Gastrocnemius medialis (tissue), 4 donors: ENCODE results near the gene ZKSCAN8. TPM values are rescaled to one million over a fixed set of nuclear protein-coding genes. Genes with fewer than 3 reads are reported as not detected.

ENCODE experiments used
- ATAC-seq, 2 donors: fragments of 150-250 bp; one replicate each; pipeline ENCODE4 v1.9.1; 2016
- DNase-seq, 2 donors: peaks; one replicate each; pipeline ENCODE4 v3.0.0-alpha.2; 2019
- H3K27ac ChIP-seq, 4 donors: fragments of 200-600 bp; sonication (generic); 1 replicate in 1 of 4; 2 replicates in 3 of 4; pipeline ENCODE4 v1.5.1; 2016 to 2018; ENCODE audit warnings: mild to moderate bottlenecking in 2 of 4, moderate library complexity in 1 of 4
- H3K27me3 ChIP-seq, 3 donors: fragments of 200-600 bp; sonication (generic) in 2 of 3; 1 replicate in 1 of 3; 2 replicates in 2 of 3; pipeline versions ENCODE4 v1.5.1 to v1.6.0; 2016 to 2019; ENCODE audit warnings: mild to moderate bottlenecking in 1 of 3, moderate library complexity in 1 of 3
- H3K36me3 ChIP-seq, 2 donors: fragments of 200-600 bp; sonication (generic) in 1 of 2; one replicate each; pipeline ENCODE4 v1.5.1; 2017 to 2018
- H3K4me1 ChIP-seq, 2 donors: fragments of 200-600 bp; sonication (generic) in 1 of 2; one replicate each; pipeline ENCODE4 v1.5.1; 2016 to 2017; ENCODE audit warnings: mild to moderate bottlenecking in 2 of 2
- H3K4me3 ChIP-seq, 4 donors: fragments of 200-600 bp; sonication (generic) in 3 of 4; 1 replicate in 1 of 4; 2 replicates in 3 of 4; pipeline ENCODE4 v1.5.1; 2016 to 2019; ENCODE audit warnings: mild to moderate bottlenecking in 2 of 4
- H3K9me3 ChIP-seq, 3 donors: fragments of 200-600 bp; sonication (generic) in 2 of 3; 1 replicate in 1 of 3; 2 replicates in 2 of 3; pipeline ENCODE4 v1.5.1; 2016 to 2019
- CTCF ChIP-seq, 5 experiments: fragments of 450-650 bp in 3 of 5; fragments of 200-600 bp in 2 of 5; sonication (generic) in 2 of 5; IDR thresholded peaks in 4 of 5; conservative IDR thresholded peaks in 1 of 5; 1 replicate in 4 of 5; 2 replicates in 1 of 5; pipeline ENCODE4 v1.5.1; 2016 to 2019; ENCODE audit warnings: antibody characterized with exemption in 5 of 5, mild to moderate bottlenecking in 3 of 5, moderate library complexity in 3 of 5
- POLR2A ChIP-seq, 2 donors: fragments of 450-650 bp; IDR thresholded peaks; one replicate each; pipeline ENCODE4 v1.6.1; 2017; ENCODE audit warnings: antibody characterized with exemption in 2 of 2, mild to moderate bottlenecking in 2 of 2, moderate library complexity in 2 of 2
- in situ Hi-C, 4 donors: fragments of 200-750 bp; cut with MboI; loops; one replicate each; pipeline versions ENCODE4 v1.15.0 to v1.8.0; 2017; ENCODE audit warnings: low sequenced_read_pairs in 4 of 4
- intact Hi-C: fragments of 100-400 bp; cut with DNase I; formaldehyde crosslinking; loops from one replicate; pipeline ENCODE4 v1.15.1; 2023; ENCODE audit warnings: low total_unique reads
- total RNA-seq, 4 donors: library from RNA; depleted of rRNA; stranded (reverse); fragments of >200 nt; gene quantifications; one replicate each; pipeline versions ENCODE4 v1.1.0 to v1.2.3, GENCODE V29; 2016

Gene ZKSCAN8
- total RNA-seq, 4 donors from 2014 or later: 6.6 to 10.4 (median 8.9) TPM

DNA sequence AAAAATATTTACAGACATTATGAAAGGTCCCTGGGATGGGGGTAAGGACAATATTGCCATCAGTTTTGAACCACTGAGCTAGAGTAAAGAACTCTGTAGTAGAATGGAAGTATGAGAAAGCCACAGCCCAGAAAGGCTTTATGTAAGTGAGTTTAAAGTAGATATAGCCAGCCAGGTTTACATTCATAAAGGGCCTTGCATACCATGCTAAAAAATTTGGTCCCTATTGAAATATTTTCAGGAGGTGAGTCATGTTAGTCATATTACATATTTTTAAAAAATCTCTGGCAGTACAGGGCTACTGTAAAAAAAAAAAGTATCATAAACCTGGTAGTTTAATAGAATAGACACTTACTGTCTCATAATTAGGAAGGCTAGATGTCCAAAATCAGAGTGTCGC is 3.5 kb downstream of the ZKSCAN8 start:
- no peak overlapping the region for H3K27ac ChIP-seq
- H3K4me1 ChIP-seq: peaks cover 15 to 18% of the 10 kb centered on the region in 2 donors
- H3K9me3 ChIP-seq: no peaks in the 10 kb centered on the region
- ATAC-seq (no peak), DNase-seq (no peak)
- H3K4me3 ChIP-seq: no peak overlapping the region
- TF ChIP-seq POLR2A (IDR thresholded peaks at IDR 0.05): no peak
- TF ChIP-seq CTCF (IDR thresholded peaks at IDR 0.05 in 4 of 5, conservative IDR thresholded peaks at IDR 0.05 in 1 of 5): no peak
- intact Hi-C loops: no loop called here
- peaks cover 0 to 35% of the 10 kb centered on the region in 2 donors for H3K36me3 ChIP-seq
- in situ Hi-C loops: loop anchor here in 3 of 4 donors (10.0 to 25.0 kb wide), 2 partner anchors 70 to 117 kb away; partner anchors contain the start of genes NKAPL (in 1 of the 3), ZKSCAN4 (in 1 of the 3) and ZSCAN26 (in 1 of the 3)
- no peaks in the 10 kb centered on the region for H3K27me3 ChIP-seq

DNA sequence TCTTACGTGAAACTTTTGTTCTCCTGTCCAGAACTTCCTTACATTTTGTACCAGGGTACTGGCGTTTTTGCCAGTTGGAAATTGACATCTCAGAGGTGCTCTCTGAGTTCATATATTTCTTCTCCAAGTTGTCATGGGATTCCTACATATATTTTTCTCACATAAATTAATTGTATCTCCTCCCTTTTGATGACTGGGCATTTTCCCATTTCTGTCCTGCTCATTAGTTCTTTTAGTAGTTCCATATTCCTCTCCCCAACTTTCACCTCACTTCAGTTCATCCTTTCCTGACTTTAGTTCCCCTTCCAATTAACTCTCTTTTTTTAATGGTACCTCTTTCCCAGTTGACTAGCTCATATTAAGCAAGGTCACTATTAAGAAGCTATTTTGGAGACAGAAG is 10.8 kb downstream of the ZKSCAN8 start:
- no peaks in the 10 kb centered on the region for H3K27me3 ChIP-seq
- no peak for TF ChIP-seq CTCF (IDR thresholded peaks at IDR 0.05 in 4 of 5, conservative IDR thresholded peaks at IDR 0.05 in 1 of 5)
- TF ChIP-seq POLR2A (IDR thresholded peaks at IDR 0.05): no peak
- peaks cover 10 to 94% of the 10 kb centered on the region in 2 donors for H3K36me3 ChIP-seq
- DNase-seq: no peak
- H3K27ac ChIP-seq: no peak overlapping the region
- intact Hi-C loops (no loop called here), in situ Hi-C loops (no loop called here)
- no peaks in the 10 kb centered on the region for H3K9me3 ChIP-seq
- ATAC-seq: no peak
- H3K4me3 ChIP-seq: no peak overlapping the region
- H3K4me1 ChIP-seq: no peaks in the 10 kb centered on the region

DNA sequence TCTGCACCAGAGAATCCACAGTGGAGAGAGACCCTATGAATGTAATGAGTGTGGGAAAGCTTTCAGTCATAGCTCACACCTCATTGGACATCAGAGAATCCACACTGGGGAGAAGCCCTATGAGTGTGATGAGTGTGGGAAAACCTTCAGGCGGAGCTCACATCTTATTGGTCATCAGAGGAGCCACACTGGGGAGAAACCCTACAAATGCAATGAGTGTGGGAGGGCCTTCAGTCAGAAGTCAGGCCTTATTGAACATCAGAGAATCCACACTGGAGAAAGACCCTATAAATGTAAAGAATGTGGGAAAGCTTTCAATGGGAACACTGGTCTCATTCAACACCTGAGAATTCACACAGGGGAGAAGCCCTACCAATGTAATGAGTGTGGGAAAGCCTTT is 11.9 kb downstream of the ZKSCAN8 start:
- Histone ChIP-seq H3K36me3 (peaks cover 10 to 98% of the 10 kb centered on the region in 2 donors), H3K4me1 (no peaks in the 10 kb centered on the region), H3K27ac (no peak overlapping the region), H3K4me3 (no peak overlapping the region), H3K9me3 (no peaks in the 10 kb centered on the region), H3K27me3 (no peaks in the 10 kb centered on the region)
- TF ChIP-seq CTCF (IDR thresholded peaks at IDR 0.05 in 4 of 5, conservative IDR thresholded peaks at IDR 0.05 in 1 of 5): no peak
- no peak for TF ChIP-seq POLR2A (IDR thresholded peaks at IDR 0.05)
- intact Hi-C loops (no loop called here), in situ Hi-C loops (no loop called here)
- DNase-seq (no peak), ATAC-seq (no peak)

- no peaks in the 10 kb centered on the region for H3K9me3 ChIP-seq
- TF ChIP-seq CTCF (IDR thresholded peaks at IDR 0.05 in 4 of 5, conservative IDR thresholded peaks at IDR 0.05 in 1 of 5) (no peak), POLR2A (IDR thresholded peaks at IDR 0.05) (no peak)
- H3K27me3 ChIP-seq: no peaks in the 10 kb centered on the region
- no peak overlapping the region for H3K27ac ChIP-seq
- ATAC-seq: no peak
- H3K4me3 ChIP-seq: no peak overlapping the region
- DNase-seq: no peak
- in situ Hi-C loops: no loop called here
- H3K4me1 ChIP-seq: no peaks in the 10 kb centered on the region
- peaks cover 10 to 90% of the 10 kb centered on the region in 2 donors for H3K36me3 ChIP-seq
- intact Hi-C loops: no loop called here
Measured at GRCh38 chr6:28154357-28154756, 12.7 kb downstream of the ZKSCAN8 start.

DNA sequence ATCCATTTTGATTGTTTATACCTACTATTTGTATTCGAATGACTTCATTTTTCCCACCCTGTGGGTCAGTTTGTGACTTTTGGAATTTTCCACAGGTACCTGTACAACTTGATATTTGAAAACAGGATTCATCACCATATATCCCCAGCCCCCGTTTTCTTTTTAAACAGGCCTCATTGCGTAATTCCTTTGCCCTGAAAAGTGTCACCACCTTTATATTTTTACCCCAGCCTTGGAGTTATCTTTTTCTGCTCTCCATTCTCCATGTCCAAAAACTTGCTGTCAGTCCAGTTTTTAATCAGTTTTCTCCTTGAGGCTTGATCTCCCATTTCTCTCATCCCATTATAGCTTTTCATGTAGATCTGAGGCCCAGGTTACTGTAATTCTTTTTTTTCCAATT is 16.6 kb downstream of the ZKSCAN8 start:
- no peak for DNase-seq
- H3K4me1 ChIP-seq: peaks cover 0 to 8% of the 10 kb centered on the region in 2 donors
- intact Hi-C loops (no loop called here), in situ Hi-C loops (no loop called here)
- peaks cover 1 to 50% of the 10 kb centered on the region in 2 donors for H3K36me3 ChIP-seq
- no peak overlapping the region for H3K27ac ChIP-seq
- no peak overlapping the region for H3K4me3 ChIP-seq
- no peaks in the 10 kb centered on the region for H3K27me3 ChIP-seq
- no peak for ATAC-seq
- TF ChIP-seq CTCF (IDR thresholded peaks at IDR 0.05 in 4 of 5, conservative IDR thresholded peaks at IDR 0.05 in 1 of 5): no peak
- TF ChIP-seq POLR2A (IDR thresholded peaks at IDR 0.05): no peak
- no peaks in the 10 kb centered on the region for H3K9me3 ChIP-seq
